Stromal cell of bone marrow (primary cell): ENCODE results near the gene EPB41L5.
"Not testable (repeated sequence)": the region's sequence is repeated elsewhere in the genome, so short reads cannot be mapped to it uniquely, and the experiment has no call there.

ENCODE experiments used
- DNase-seq: peaks from one replicate; pipeline ENCODE4 v3.0.0-alpha.2; 2012; ENCODE audit warnings: low read depth

The EPB41L5 gene

GRCh38 chr2:120141300-120142069 lies 128.6 kb downstream of the EPB41L5 start:
- DNase-seq = no peak

- no peak for DNase-seq
Measured at GRCh38 chr2:120142528-120143219, 129.8 kb downstream of the EPB41L5 start.

GRCh38 chr2:120148229-120148628 lies 135.4 kb downstream of the EPB41L5 start:
- no peak for DNase-seq

- DNase-seq = no peak
Measured at GRCh38 chr2:120148669-120149068, 135.8 kb downstream of the EPB41L5 start.

- no peak for DNase-seq
Measured at GRCh38 chr2:120149406-120149805, 136.5 kb downstream of the EPB41L5 start.

- DNase-seq = no peak
Measured at GRCh38 chr2:120150040-120150482, 137.2 kb downstream of the EPB41L5 start.

GRCh38 chr2:120155308-120155707 lies 142.4 kb downstream of the EPB41L5 start:
- no peak for DNase-seq

GRCh38 chr2:120158658-120159057 lies 145.8 kb downstream of the EPB41L5 start:
- DNase-seq = not testable (repeated sequence)

GRCh38 chr2:120161190-120161589 lies 148.3 kb downstream of the EPB41L5 start:
- peak; percentile 9 for DNase-seq

GRCh38 chr2:120162716-120163115 lies 149.8 kb downstream of the EPB41L5 start:
- no peak for DNase-seq

- no peak for DNase-seq
Measured at GRCh38 chr2:120167272-120167671, 154.4 kb downstream of the EPB41L5 start.

- no peak for DNase-seq
Measured at GRCh38 chr2:120169020-120169419, 156.1 kb downstream of the EPB41L5 start.

GRCh38 chr2:120174963-120175581 lies 162.2 kb downstream of the EPB41L5 start:
- peak; percentile 56 for DNase-seq

GRCh38 chr2:120176526-120176925 lies 163.6 kb downstream of the EPB41L5 start:
- DNase-seq = no peak

- no peak for DNase-seq
Measured at GRCh38 chr2:120177001-120177621, 164.2 kb downstream of the EPB41L5 start.

- DNase-seq = no peak
Measured at GRCh38 chr2:120177973-120178372, 165.1 kb downstream of the EPB41L5 start.

- no peak for DNase-seq
Measured at GRCh38 chr2:120179396-120179795, 166.5 kb downstream of the EPB41L5 start.

- DNase-seq = no peak
Measured at GRCh38 chr2:120180066-120180465, 167.2 kb downstream of the EPB41L5 start.

- no peak for DNase-seq
Measured at GRCh38 chr2:120182019-120182560, 169.2 kb downstream of the EPB41L5 start.

- DNase-seq = no peak
Measured at GRCh38 chr2:120189189-120189588, 176.3 kb downstream of the EPB41L5 start.

- DNase-seq = no peak
Measured at GRCh38 chr2:120192280-120192679, 179.4 kb downstream of the EPB41L5 start.

GRCh38 chr2:120195553-120195952 lies 182.7 kb downstream of the EPB41L5 start:
- no peak for DNase-seq
